SIG-M5 treated with dmso at 0.1 percent for 504 hours (cell line): ENCODE data around the gene KAZN.

Source experiments
- DNase-seq: peaks from one replicate; lab custom pipeline; 2025; ENCODE audit not compliant: unreplicated experiment; lab: John Stamatoyannopoulos, UW

Gene KAZN

DNA sequence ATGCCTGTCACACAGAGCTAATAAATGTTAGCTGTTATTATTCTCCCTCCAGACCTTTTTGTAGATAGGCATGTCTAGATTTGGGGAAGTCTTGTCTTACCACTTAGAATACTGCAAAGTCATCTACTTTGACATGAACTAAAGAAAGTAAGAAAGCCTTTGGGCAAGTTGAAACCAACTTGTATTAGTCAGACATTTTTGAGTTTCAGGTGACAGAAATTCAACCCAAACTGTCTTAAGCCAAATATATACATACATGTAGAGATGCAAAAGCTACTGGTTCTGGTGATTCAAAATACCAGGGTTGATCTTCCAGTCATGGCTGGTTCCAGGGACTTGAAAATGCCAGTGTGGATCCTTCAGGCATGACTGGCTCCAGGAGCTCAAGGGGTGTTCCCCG, 278.3 kb downstream of the KAZN start:
- DNase-seq: no peak

DNA sequence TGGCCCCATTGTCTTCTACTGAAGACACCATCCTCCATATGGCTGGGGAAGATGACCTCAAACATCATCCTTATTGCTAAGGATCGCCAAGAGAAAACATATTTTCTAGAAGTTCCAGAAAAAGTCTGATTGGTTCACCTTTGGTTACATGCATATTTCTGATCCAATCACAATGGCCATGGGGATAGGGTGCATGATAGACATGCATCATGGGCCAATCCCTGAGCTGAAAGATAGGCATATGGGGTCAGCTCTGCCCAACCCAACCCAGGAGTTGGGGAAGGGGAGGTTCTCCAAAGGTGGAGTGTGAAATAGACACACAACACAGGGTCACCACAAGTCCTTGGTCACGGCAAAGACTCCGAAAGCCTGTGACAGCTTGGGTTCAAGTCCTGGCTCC, 278.7 kb downstream of the KAZN start:
- no peak for DNase-seq

DNA sequence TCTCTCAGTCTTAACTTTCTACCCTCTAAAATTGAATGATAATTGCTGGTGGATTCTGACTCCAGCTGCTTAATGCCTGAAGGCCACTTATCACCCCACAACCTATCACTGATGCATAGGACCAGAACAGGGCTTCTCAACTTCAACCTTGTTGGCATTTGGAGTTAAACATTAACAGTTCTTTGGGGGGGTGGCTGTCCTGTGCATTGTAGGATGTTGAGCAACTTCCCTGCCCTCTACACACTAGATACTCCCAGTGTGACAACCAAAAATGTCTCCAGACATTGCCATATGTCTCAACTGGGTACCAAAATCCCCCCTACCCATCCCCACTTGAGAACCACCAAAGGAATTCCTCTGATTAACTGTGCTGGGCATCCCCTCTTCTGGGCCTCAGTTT, 279.6 kb downstream of the KAZN start:
- no peak for DNase-seq

DNA sequence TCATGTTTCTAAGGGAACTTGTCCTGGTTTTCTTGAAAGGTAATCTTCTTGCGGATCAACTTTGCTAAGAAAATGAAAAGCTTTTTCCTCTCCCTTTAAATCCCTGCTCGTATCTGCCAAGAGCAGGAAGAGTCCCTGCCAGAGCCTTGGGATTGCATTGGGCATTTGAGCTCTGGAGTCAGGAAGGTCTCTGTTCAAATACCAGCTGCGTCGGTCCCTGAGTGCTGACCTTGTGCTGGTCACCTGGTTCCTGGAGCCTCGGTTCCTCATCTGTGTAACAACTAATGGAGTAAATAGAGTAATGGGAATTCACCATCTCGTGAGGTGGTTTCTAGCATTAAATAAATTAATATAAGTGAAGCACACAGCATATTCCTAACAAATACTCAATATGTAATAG, 280.5 kb downstream of the KAZN start:
- DNase-seq: no peak

DNA sequence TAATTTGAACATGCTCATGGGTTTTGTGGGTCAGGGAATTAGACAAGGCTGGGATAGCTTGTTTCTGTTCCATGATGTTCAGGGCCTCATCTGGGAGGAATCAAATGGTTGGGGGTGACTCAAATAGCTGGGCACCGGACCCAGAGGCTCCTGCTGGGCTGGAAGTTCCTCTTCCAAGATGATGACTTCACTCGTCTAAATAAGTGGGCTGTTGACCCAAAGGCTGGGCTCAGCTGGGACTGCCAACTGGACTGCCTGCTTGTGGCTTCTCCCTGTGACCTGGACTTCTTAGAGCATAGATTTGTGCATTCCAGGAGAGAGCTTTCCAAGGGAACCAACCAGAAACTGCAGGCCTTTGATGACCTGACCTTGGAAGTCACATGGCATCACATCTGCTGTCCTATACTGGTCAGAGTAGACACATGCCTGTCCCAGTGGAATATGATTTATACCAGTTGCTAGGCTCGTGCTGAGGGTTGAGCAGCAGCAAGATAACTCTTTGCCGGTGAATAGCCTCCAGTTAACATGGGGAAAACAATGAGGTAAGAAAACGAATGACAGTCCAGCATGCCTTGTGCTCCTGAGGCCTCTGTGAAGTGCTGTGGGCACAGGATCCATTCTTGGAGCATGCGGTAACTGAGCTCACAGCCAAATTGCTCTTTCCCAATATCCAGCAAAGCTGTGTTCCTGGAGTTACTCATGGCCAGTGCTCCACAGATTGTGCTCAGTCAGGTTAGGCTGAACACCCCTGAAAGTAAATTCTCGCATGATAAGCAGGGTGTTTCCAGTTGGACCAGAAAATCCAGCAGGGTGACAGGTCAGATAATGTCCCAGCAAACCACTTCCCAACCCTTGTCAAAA, 282.2 kb downstream of the KAZN start:
- no peak for DNase-seq

DNA sequence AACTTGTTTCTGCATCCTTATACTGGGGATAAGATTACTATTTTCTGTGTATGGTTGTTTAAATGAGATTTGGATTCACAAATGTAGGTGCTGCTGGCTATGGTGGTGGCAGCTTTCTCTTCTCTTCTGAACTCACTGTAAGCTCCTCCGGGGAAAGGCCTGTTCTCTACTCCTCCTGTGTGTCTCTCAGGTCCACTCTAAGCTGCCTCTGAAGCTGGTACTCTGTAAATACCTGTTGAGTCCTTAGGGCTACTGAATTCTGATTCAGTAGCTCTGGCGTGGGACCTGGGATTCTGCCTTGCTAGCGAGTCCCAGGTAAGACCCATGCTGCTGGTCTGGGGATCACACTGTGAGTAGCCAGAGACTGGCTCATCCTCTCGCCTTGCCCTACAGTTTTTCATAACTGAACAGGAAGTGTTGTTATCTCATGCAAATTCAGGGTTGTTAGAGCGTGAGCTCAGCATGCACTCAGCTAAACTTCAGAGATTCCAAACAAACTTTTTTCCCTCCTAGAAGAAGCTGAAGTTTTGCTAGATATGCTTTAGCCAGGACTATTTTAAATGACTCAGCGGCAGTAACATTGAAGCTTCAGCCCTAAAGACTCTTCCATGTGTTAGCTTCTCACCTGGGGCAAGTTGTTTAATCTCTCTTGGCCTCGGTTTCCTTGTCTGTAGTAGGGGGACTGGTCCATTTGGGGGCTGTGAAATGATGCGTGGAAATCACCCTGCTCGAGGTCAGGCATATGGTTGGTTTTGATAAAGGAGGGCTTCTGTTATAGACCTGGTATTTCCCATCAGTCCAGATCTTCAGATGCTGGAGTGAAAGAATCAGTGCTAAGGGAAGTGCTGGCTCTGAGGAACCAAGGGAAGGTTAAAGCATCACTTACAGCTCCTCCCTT, 283.5 kb downstream of the KAZN start:
- DNase-seq: no peak

DNA sequence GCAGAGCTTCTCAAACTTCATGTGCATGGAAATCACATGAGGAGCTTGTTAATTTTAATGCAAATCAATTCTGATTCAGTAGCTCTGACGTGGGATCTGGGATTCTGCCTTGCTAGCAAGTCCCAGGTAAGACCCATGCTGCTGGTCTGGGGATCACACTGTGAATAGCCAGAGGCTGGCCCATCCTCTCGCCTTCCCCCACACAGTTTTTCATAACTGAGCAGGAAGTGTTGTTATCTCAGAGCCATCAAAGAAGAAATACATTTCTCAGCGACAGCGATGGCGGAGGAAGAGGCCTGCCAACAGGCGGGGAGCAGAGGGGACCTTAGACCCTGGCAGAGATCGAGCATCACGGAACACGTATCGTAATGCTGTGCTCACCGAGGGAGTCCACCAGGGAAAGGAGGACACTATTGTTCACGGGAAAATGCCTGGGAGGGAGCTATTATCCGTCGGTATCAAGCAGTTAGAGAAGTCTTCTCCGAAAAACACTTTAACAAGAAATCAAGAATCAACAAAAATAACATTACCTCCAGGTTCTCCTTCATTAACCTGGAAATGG, 286.2 kb downstream of the KAZN start:
- no peak for DNase-seq

DNA sequence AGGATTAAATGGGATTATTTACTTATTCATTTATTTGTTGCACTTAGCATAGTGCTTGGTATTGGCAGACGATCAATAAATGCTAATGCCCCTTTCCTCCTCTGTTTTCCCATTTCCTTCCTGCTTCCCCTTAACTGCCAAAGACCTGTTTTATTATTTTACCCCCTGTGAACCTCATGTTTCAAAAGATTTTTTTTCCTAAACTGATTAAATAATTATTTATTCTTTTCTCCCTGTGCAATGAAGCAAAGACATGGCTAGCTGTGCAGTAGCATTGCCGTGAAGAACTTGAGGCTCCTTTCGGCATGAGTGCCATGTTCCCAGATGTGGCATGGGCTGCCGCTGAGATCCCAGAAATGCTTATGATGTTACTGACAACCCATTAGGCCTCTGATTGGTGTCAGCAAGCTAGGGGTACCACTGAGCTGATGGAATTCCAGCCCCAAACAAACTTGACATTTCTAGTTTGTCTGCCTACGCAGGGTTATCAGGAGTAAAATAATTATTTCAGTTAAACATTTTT, 288.6 kb downstream of the KAZN start:
- no peak for DNase-seq

DNA sequence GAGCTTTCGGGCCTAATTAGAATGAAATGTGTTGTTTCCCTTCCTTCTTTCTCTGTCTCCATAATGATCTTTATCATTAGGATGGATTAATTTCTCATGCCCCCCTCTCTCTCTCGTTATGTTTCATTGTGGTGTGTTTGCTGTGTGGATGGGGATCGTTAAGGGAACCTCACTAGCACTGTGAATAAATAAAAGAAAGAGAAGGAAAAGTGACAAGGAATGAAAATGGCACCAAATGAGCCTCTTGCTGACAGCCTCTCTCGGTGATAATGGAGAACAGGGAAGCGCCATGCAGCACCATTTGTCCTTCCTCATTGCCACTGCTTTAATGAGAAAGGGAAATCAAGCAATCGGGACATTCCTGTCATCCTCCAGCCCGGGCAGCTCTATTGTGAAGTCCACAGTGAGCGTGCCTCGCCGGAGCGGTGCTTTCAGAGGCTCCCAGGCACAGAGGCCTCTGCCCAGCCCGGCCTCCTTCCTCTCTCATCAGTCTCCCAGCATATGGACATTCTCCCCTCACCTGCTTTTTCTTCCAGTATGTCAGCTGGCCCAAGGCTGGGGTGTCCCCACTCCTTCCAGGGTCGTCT, 289.4 kb downstream of the KAZN start:
- DNase-seq: no peak

DNA sequence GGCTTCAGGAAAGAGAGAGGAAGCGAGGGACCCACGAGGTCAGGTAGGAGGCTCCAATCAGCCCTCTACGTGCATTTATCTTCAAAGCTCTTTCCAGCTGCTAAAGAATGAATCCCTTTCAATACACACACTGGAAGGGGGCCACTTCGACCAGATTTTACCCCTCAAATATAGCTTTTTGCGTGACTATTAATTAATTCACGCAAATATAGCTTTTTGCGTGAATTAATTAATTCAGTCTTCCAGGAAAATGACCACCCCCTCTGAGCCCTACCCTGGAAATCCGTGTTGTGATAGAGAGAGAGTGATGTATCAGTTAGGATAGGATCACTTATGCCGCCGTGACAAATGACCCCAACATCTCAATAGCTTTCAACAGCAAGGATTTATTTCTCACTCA, 289.9 kb downstream of the KAZN start:
- DNase-seq: no peak

DNA sequence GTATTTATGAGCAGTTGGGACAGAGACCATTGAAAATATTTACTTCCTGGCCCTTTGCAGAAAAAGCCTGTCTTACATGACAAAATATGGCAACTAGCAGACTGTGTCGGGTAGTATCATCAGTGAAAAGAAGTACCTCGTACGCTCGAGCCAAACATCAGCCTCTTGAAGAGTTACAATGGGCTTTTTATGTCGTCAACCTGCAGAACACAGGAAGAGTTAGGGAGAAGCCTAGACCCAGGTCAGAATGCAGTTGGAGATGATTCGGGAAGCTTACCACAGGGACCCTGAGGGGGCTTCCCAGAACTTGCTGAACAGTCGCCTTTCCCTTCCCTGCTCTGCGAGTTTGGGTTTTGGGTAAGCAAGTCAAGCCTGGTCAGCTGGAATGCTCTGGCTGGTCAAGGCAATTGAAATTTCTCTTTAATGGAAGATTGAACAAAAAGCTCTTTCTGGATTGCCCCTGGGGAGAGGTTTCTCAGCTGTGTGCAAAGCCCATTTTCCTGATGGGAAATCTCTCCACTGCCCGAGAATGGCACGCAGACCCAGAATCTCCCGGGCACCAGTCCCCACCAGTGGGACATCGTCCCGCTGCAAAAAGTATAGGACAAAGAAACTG, 291.4 kb downstream of the KAZN start:
- no peak for DNase-seq

DNA sequence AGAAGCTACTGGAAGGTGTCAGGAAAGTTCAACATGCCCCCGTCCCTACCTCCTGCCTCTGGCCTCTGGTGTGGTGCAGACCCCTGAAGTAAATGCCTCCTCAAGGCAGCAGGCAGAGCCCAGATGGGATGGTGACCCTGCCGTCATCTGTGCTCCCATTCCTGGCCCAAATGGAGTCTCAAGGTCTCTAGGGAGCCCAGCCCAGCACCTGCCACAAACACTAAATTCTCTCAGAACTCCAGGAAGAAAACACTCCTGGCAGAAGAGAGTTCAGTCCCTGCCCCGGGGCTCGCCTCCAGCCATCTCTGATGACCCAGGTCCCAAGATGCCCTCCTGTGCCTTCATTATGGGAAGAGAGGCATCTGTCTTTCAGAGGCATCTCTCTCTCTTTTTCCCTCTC, 293.5 kb downstream of the KAZN start:
- DNase-seq: no peak

DNA sequence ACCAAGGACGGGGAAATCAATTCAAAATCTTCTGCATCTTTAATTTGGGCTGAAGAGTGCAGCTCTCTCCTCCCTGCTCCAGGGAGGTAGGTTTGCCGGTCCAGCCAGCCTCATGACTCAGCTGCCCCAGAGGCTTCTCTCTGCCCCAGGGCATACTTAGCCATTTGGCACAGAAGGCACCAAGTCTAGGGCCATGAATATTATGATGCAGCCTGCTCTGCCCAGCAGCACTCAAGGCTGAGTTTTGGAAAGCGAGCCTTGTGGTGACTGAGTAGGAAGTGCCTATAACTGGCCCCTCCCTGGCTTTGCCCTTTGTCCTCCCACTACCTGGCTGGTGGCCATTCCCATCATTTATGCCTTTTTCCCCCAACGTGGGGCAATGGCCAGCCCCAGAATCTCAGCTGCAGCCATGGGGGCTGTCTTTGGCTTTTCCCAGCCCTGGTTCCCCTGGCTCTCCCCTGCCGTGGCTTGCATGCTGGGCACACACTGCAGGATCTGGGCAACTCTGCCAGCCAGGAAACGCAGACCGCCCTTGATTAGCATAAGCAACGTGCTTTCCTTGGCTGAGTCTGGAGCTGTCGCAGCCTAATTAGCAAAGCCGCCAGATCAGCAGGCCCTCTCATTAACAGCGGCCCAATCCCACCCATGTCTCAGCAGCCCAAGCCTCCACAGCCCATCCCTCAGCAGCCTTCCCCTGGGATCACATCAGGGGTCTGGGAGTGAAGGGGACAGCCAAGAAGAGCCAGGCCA, 296.5 kb downstream of the KAZN start:
- no peak for DNase-seq

DNA sequence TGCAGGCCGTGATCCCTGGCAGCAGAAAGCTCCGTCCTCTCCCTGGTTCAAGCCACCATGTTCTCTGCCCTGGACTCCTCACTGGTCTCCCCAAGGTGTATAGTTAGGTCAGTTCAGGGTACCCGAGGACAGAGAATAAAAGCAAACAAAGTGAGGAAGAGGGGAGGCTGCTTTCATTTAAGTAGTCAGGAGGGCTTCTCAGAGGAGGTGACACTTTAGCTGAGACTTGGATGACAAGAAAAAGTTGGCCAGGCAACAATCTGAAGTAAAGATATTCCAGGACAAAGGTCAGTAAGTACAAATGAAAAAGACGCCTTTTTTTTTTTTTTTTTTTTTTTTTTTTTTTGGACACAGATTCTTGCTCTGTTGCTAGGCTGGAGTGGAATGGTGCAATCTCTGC, 297.2 kb downstream of the KAZN start:
- DNase-seq: no peak

DNA sequence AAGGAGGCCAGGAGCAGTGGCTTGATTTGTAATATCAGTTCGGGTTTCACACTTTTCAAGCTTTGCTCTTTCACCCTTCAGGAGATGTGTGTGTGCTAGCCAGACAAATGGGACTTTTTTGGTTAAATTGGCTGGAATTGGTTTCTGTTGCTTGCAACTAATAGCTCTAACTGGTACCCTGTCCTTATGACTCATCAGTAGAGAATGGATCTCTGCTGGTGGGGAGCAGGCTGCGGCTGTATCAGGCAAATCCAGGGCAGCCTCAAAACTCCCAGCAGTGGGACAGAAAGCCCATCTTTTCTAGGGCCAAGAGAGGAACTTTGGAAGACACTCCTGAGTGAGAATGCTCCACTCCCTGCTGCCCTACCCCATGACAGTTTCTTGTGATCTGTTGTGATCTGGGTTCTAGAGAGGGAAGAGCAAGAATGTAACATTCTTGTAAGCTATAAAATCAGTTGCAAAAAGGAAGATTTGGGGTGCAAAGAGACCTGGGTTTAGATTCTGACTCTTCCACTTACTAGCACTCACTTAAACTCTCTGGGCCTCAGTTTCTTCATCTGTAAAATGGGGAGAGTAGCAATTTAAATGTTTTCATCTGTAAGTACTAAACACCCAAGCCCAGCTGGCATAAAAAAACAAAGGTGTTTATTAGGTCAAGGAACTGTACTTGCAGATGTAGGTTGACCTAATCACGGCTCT, 298.0 kb downstream of the KAZN start:
- DNase-seq: no peak

DNA sequence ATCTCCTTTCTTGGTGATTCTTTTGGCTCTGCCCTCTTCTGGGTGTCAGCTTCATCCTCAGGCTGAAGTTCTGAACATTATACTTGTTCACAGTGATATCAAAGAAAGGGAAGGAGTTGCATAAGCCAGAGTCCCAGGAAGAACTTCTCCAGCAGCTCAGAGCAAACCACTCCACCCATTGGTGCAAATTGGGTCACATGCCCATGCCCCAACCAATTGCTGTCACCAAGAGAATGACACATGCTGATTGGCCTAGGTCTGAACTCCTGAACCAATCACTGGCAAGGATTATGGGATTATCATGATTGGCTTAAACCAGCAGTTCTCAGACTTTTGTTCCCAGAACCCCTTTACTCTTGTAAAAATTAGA, 298.6 kb downstream of the KAZN start:
- DNase-seq: no peak

DNA sequence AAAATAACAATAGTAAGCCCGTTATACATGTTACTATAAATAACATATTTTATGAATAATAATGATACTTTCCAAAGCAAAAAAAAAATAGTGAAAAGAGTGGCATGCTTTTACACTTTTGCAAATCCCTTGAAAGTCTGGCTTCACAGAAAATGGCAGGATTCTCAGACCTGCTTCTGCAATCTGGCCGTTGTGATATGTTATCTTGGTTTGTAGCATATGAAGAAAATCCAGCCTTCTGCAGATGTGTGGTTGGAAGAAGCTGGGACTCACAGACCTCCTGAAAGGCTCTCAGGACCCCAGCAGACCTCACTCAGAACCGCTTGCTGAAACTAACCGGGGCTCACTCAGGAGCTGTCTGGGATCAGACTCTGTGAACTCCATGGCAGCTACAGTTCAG, 299.1 kb downstream of the KAZN start:
- DNase-seq: no peak

DNA sequence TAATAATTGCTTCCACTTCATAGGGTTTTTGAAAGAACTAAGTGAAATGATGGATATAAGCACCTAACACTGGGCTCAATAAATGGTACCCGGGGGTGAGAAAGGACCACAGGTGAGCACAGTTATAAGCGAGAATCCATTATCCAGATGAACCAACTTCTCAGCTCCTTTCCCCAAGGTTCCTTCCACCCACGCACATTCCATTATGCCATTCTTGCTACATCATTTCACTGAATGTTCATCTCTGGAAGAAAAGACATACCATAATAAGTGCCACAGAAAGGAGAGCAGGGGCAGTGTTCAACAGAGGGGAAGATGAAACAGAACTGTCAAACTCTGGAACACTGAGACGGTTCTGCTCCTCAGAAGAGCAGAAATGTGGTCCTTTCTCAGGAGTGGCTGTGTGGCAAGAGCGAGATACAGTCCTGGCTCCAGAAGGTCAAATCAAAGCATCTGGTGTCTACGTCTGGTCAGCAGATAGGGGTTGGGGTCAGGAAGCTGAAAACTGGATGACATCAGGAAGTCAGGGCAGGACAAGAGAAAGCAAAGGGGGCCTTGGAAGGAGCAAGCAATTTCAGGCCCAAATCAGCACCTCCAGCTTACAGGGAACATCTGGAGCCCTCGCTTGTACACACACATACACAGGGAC, 299.6 kb downstream of the KAZN start:
- no peak for DNase-seq

DNA sequence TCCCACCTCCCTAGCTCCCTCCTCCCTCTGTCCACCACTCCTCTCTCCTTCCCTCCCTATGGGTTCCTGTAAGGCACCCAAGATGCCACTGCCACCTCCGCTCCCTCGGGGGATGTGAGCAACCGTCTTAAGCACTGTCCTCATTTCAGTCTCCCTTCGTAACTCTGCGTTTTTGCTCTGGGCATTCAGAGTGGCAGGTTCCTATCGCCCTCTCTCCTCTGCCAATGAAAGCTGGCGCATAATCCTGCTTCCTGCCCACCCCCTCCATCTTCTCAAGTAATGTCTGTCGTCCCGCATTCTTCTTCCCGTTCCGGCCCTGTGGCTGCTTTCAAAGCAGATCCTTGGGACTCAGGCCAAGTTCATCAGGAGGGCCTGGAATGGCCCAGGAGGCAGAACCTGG, 301.2 kb downstream of the KAZN start:
- no peak for DNase-seq
